GM18505 (cell line): ENCODE measurements around the gene BOK.

Experiments
- ATAC-seq: cut with Tn5 transposase; IDR thresholded peaks from one replicate; pipeline ENCODE4 v1.9.1; 2021; ENCODE audit not compliant: unreplicated experiment
- POLR2A ChIP-seq: IDR thresholded peaks from 4 replicates; pipeline ENCODE4 v1.6.1; 2011; ENCODE audit warnings: borderline replicate concordance; ENCODE audit not compliant: insufficient read depth, insufficient read length; ENCODE audit errors: extremely low read depth

The BOK gene

DNA sequence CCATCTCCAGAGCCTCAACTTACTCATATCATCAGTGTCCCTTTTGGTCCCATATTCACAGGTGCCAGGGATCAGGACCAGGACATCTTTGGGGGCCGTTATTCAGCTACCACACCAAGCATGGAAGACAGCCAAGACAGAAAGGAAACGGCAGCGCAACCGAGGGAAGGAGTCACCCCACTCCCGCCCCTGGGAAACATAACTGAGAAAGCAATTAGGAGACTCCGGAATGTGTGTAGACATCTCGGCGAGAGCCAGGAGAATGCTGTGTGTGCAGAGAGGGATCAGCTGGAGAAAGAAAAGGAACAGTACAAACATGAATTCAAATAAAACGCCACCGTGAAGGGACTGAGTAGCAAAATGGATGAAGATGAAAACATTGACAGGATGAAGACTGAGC lies 13.4 kb upstream of the BOK start:
- no peak for TF ChIP-seq POLR2A

GRCh38 chr2:241545523-241546473 lies 12.7 kb upstream of the BOK start:
- no peak for TF ChIP-seq POLR2A
- ATAC-seq = no peak

More for the DNA sequence above, 13.4 kb upstream of the BOK start:
- ATAC-seq = no peak

- ATAC-seq = no peak
- no peak for TF ChIP-seq POLR2A
Observed at GRCh38 chr2:241546771-241547498, 11.6 kb upstream of the BOK start.

DNA sequence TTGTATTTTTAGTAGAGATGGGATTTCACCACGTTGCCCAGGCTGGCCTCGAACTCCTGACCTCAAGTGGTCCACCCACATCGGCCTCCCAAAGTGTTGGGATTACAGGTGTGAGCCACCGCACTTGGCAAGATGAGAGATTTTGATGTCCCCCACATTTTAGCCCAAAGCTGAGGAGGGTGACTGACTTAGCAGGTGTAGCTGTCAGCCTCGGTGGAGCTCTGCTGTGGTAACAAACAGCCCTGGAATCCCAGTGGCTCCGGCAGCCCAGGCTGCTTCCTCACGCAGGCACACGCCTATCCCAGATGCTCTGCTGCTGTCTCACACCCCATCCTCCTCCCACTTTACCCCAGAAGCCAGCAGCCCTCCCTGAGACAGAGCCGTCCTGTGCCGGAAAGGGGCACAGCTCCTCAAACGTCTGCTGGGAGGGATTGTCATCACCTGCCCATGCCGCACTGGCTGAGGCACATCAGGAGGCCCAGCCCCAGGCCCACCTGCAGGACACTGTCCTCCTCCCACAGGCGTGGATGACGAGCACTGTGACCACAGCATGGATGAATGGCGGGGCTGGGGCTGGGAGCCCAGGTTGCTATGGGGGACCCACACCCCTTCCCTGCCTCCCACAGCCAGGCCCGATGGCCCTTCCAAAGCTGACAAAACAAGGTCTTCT lies 10.6 kb upstream of the BOK start:
- ATAC-seq = no peak
- TF ChIP-seq POLR2A = no peak

- no peak for TF ChIP-seq POLR2A
- ATAC-seq = no peak
Observed at GRCh38 chr2:241548451-241548835, 10.1 kb upstream of the BOK start.

DNA sequence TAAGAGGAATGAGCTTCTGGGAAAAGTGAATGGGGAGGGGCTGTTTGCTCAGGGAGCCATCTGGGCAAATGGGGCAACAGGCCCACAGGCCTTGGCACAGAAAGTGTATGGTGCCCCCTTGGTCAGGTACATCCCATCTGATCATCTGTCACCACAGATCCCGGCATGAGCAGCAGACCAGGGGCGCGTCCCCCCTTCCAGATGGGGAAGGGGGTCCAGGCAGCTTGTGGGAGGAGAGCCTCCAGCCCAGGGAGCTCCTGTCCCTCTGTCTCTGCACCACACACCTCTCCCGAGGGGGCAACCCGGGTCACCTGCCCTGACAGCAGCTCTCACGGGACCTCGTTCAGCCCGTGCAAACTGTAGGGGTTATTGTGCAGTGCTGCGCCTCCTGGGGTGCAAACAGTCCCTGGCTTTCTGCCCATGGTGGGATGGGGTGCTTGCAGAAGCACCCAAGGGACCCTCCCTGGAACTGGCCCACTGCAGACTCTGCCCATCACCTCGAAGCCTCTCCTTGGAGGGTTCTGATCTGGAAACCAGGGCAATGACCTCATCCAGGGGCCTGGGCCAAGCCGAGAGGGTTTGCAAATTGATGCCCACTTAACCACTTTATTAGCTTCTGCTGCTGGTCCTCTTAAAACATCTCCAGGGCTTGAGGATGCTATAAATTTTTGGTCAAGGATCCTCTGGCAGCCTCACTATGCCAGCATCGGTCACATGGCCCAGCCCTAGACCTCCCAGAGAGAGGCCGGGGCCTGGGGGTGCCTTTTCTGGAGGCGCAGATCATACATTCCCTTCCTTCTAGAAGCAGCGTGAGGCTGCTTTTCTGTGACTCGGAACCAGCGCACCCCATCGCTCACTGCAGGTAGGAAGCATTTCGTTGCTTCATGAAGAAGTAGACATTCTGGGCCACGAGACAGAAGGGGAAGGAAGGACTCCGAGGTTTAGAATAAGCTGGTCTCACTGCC lies 7.6 kb upstream of the BOK start:
- no peak for TF ChIP-seq POLR2A
- ATAC-seq = no peak

- no peak for TF ChIP-seq POLR2A
Observed at GRCh38 chr2:241551599-241551997, 6.9 kb upstream of the BOK start.

GRCh38 chr2:241551998-241552737 lies 6.4 kb upstream of the BOK start:
- no peak for ATAC-seq
- no peak for TF ChIP-seq POLR2A

More at GRCh38 chr2:241551599-241551997, 6.9 kb upstream of the BOK start:
- no peak for ATAC-seq

DNA sequence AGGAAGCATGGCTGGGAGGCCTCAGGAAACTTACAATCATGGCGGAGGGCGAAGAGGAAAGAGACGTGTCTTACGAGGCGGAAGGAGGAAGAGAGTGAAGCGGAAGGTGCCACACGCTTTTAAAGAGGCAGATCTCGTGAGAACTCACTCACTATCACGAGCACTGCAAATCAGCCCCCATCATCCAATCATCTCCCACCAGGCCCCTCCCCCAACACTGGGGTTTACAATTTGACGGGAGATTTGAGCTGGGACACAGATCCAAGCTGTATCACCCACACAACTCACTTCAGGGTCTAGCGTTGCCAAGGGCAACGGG lies 5.1 kb upstream of the BOK start:
- no peak for ATAC-seq
- no peak for TF ChIP-seq POLR2A

GRCh38 chr2:241553981-241554380 lies 4.6 kb upstream of the BOK start:
- no peak for TF ChIP-seq POLR2A
- ATAC-seq = no peak

GRCh38 chr2:241554610-241555322 lies 3.8 kb upstream of the BOK start:
- no peak for ATAC-seq
- TF ChIP-seq POLR2A = no peak
